A673 (cell line): ENCODE results near the gene ATP8B4.

ENCODE experiments used
- CTCF ChIP-seq: fragments of 300-800, 200-600 bp; sonication (generic); conservative IDR thresholded peaks from 2 replicates; pipeline ENCODE4 v1.5.1; 2017; ENCODE audit warnings: low read depth, mild to moderate bottlenecking, antibody characterized with exemption, low read length, moderate library complexity, mixed read lengths
- EZH2 ChIP-seq: fragments of 200-600 bp; sonication (generic); IDR thresholded peaks from 2 replicates; pipeline ENCODE4 v1.6.1; 2017; ENCODE audit warnings: borderline replicate concordance, low read depth, mild to moderate bottlenecking, mixed read lengths, antibody characterized with exemption, low read length; ENCODE audit not compliant: poor library complexity, severe bottlenecking

- no peak for TF ChIP-seq CTCF
- no peak for TF ChIP-seq EZH2
Measured at GRCh38 chr15:50042775-50043174, 76.3 kb downstream of the ATP8B4 start.
